Left lung (tissue), 10 donors: ENCODE results near the gene KCNK3. TPM values are rescaled to one million over a fixed set of nuclear protein-coding genes. Genes with fewer than 3 reads are reported as not detected.

Experiments
- ATAC-seq: fragments of 200-7000 bp; cut with Tn5 transposase; one replicate; pipeline ENCODE4 v1.9.1; 2020; ENCODE audit warnings: moderate library complexity
- DNase-seq, 4 donors: peaks; one replicate each; pipeline ENCODE4 v3.0.0-alpha.2; 2013 to 2020
- H3K27ac ChIP-seq, 2 donors: fragments of 200-600 bp; sonication (generic) in 1 of 2; one replicate each; pipeline versions ENCODE4 v1.5.0 to v1.8.0; 2020 to 2021
- H3K27me3 ChIP-seq, 2 donors: fragments of 200-600 bp; sonication (generic) in 1 of 2; one replicate each; pipeline versions ENCODE4 v1.5.0 to v1.8.0; 2020 to 2021
- H3K36me3 ChIP-seq, 2 donors: fragments of 200-600 bp; sonication (generic) in 1 of 2; one replicate each; pipeline versions ENCODE4 v1.5.0 to v1.8.0; 2020 to 2021
- H3K4me1 ChIP-seq, 2 donors: fragments of 200-600 bp; one replicate each; pipeline ENCODE4 v1.8.0; 2021
- H3K4me3 ChIP-seq, 2 donors: fragments of 200-600 bp; sonication (generic) in 1 of 2; one replicate each; pipeline versions ENCODE4 v1.5.0 to v1.8.0; 2020 to 2021; ENCODE audit warnings: mild to moderate bottlenecking in 1 of 2
- H3K9me3 ChIP-seq, 2 donors: fragments of 200-600 bp; sonication (generic) in 1 of 2; one replicate each; pipeline versions ENCODE4 v1.5.0 to v1.8.0; 2020 to 2021
- CTCF ChIP-seq, 2 donors: fragments of 200-600 bp; sonication (generic) in 1 of 2; IDR thresholded peaks; one replicate each; pipeline versions ENCODE4 v1.5.0 to v1.8.0; 2021; ENCODE audit warnings: antibody characterized with exemption in 2 of 2
- intact Hi-C, 2 donors: fragments of 100-400 bp; cut with DNase I; formaldehyde crosslinking; loops; one replicate each; pipeline versions ENCODE4 v1.11.2 to v1.14.2; 2022
- polyA plus RNA-seq, 6 donors: library from polyadenylated mRNA; unstranded; fragments of 120-200 nt; gene quantifications; one replicate each; pipeline ENCODE4 v1.2.1, GENCODE V29; 2013; ENCODE audit not compliant: insufficient read length in 6 of 6
- total RNA-seq, 2 donors: library from RNA; stranded (reverse); fragmentation: NEBNext Ultra II Directional; extraction: Animal tissue kit (Norgen Biotek cat#: 25700); gene quantifications; one replicate each; pipeline ENCODE4 v1.2.1, GENCODE V29; 2021
- donor health status: DM: no; HTN: yes; CAD: no.
- donor health status: DM: no; HTN: no; CAD: no.

KCNK3 gene
- total and polyA plus RNA-seq, 8 donors: 17.8 to 34.9 (median 28.3) TPM

- Histone ChIP-seq H3K4me3 (no peak overlapping the region), H3K9me3 (no peaks in the 10 kb centered on the region), H3K27ac (no peak overlapping the region), H3K4me1 (peaks cover 0 to 10% of the 10 kb centered on the region in 2 donors), H3K27me3 (no peaks in the 10 kb centered on the region), H3K36me3 (no peaks in the 10 kb centered on the region)
- ATAC-seq (peak; percentile 20), DNase-seq (peak in 2 of 4 donors; percentile 49 to 82)
- TF ChIP-seq CTCF (IDR thresholded peaks at IDR 0.05): no peak
- intact Hi-C loops: loop anchor here in 1 of 2 donors (10.0 kb wide), 1 partner anchor 136 kb away; no protein-coding TSS in a partner anchor
These were observed 48.4 kb downstream of the KCNK3 start for GRCh38 chr2:26740890-26741302.

GRCh38 chr2:26742048-26742770, 49.7 kb downstream of the KCNK3 start:
- DNase-seq (no peak), ATAC-seq (no peak)
- Histone ChIP-seq H3K27ac (no peak overlapping the region), H3K4me1 (peaks cover 0 to 5% of the 10 kb centered on the region in 2 donors), H3K27me3 (no peaks in the 10 kb centered on the region), H3K4me3 (no peak overlapping the region), H3K36me3 (no peaks in the 10 kb centered on the region), H3K9me3 (no peaks in the 10 kb centered on the region)
- no peak for TF ChIP-seq CTCF (IDR thresholded peaks at IDR 0.05)
- intact Hi-C loops: loop anchor here in 1 of 2 donors (10.0 kb wide), 1 partner anchor 137 kb away; no protein-coding TSS in a partner anchor

- no peaks in the 10 kb centered on the region for H3K9me3 ChIP-seq
- TF ChIP-seq CTCF (IDR thresholded peaks at IDR 0.05): no peak
- no peak overlapping the region for H3K27ac ChIP-seq
- intact Hi-C loops: loop anchor here (2.0 to 10.0 kb wide), 2 partner anchors 139 kb away; no protein-coding TSS in a partner anchor
- H3K4me3 ChIP-seq: no peak overlapping the region
- H3K27me3 ChIP-seq: no peaks in the 10 kb centered on the region
- DNase-seq: peak in 1 of 4 donors; percentile 54
- no peak for ATAC-seq
- H3K36me3 ChIP-seq: no peaks in the 10 kb centered on the region
- peaks cover 0 to 5% of the 10 kb centered on the region in 2 donors for H3K4me1 ChIP-seq
These were observed 51.3 kb downstream of the KCNK3 start for GRCh38 chr2:26743852-26744251.

- Histone ChIP-seq H3K27ac (no peak overlapping the region), H3K9me3 (no peaks in the 10 kb centered on the region), H3K4me1 (peaks cover 0 to 5% of the 10 kb centered on the region in 2 donors), H3K4me3 (no peak overlapping the region), H3K27me3 (no peaks in the 10 kb centered on the region), H3K36me3 (no peaks in the 10 kb centered on the region)
- TF ChIP-seq CTCF (IDR thresholded peaks at IDR 0.05): no peak
- intact Hi-C loops: loop anchor here (2.0 to 10.0 kb wide), 2 partner anchors 140 kb away; no protein-coding TSS in a partner anchor
- DNase-seq (no peak), ATAC-seq (peak; percentile 52)
These were observed 52.4 kb downstream of the KCNK3 start for GRCh38 chr2:26744953-26745352.

- Histone ChIP-seq H3K4me3 (no peak overlapping the region), H3K4me1 (peaks cover 0 to 5% of the 10 kb centered on the region in 2 donors), H3K9me3 (no peaks in the 10 kb centered on the region), H3K27ac (no peak overlapping the region), H3K27me3 (no peaks in the 10 kb centered on the region), H3K36me3 (no peaks in the 10 kb centered on the region)
- peak; percentile 87 to 88 for TF ChIP-seq CTCF (IDR thresholded peaks at IDR 0.05)
- intact Hi-C loops: loop anchor here (2.0 to 10.0 kb wide), 2 partner anchors 141 kb away; no protein-coding TSS in a partner anchor
- DNase-seq (peak; percentile 76 to 89 (median 82)), ATAC-seq (peak; percentile 96)
These were observed 53.2 kb downstream of the KCNK3 start for GRCh38 chr2:26745609-26746327.
